Measurements from ENCODE around the gene RPLP1.

The RPLP1 gene

DNA sequence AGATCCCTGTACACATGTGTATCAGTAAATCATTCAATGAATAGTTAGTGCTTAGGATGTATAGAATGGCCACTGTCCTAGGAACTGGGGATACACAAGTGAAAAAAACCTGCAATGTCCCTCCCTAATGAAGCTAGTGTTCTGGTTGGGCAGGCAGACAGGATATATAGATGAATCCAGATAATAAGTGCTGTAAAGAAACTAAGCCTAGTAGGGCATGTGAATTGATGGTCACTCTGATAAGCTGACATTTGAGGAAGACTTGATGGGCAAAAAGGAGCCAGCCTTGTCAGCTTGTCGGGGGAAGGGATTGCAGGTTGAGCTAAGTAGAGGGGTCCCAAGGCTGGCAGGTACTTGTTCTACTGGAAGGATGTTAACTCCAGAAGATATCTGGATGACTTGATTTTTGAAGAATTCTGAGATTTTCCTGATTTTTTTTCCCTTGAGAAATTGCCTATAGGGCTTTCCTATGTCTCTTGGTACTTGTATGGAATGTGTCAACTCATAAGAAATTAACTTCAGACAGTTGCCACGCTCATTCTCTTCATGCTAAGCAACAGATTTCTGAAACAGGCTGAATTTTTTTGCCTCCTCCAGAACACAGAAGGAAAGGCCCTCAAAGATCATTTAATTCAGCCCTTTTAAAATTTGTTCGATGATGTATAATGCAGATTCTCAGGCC is 44.8 kb upstream of the RPLP1 start:
- Histone ChIP-seq H3K9ac (ENCODE audit: low read depth, low read length) (no peak overlapping the region), H4K20me1 (ENCODE audit: insufficient read depth, low read length) (no peaks in the 10 kb centered on the region)

DNA sequence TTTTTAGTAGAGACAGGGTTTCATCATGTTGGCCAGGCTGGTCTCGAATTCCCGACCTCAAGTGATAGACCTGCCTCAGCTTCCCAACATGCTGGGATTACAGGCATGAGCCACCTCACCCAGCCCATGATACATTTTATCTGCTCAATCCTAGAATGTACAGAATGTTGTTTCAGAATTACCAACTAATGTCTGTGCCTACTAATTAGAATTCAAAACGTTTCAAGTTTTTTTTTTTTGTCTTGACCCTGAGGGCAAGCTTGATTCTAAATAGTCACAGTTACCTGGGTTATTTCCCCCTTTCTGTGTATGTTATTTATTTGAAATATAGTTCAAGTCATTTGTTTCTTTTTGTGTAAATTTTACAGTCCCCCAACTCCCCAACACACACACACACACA is 43.8 kb upstream of the RPLP1 start:
- Histone ChIP-seq H2AFZ (ENCODE audit: low read depth, low read length) (no peak overlapping the region), H3K4me1 (ENCODE audit: insufficient read depth, low read length) (peaks cover 5% of the 10 kb centered on the region; the same call in 1 of the 2 replicates), H3K4me2 (ENCODE audit: insufficient read depth, low read length) (no peak overlapping the region), H3K27me3 (ENCODE audit: insufficient read depth, low read length, poor library complexity) (peaks cover 31% of the 10 kb centered on the region), H4K20me1 (ENCODE audit: insufficient read depth, low read length) (no peaks in the 10 kb centered on the region), H3K9ac (ENCODE audit: low read depth, low read length) (no peak overlapping the region), H3K9me3 (ENCODE audit: insufficient read depth, low read length, severe bottlenecking) (no peaks in the 10 kb centered on the region), H3K36me3 (ENCODE audit: insufficient read depth, low read length) (no peaks in the 10 kb centered on the region), H3K79me2 (ENCODE audit: insufficient read depth, low read length) (no peaks in the 10 kb centered on the region), H3K27ac (ENCODE audit: low read length) (no peak overlapping the region), H3K4me3 (ENCODE audit: low read depth in 1 of 2, low read length in 2 of 2) (no peak overlapping the region)
- ATAC-seq (ENCODE audit: insufficient read depth, low read depth) (no peak), DNase-seq (no peak)
- no peak for TF ChIP-seq EZH2 (IDR thresholded peaks at IDR 0.05; ENCODE audit: borderline replicate concordance, low read depth, low read length, severe bottlenecking)
- TF ChIP-seq, protein P1, sequence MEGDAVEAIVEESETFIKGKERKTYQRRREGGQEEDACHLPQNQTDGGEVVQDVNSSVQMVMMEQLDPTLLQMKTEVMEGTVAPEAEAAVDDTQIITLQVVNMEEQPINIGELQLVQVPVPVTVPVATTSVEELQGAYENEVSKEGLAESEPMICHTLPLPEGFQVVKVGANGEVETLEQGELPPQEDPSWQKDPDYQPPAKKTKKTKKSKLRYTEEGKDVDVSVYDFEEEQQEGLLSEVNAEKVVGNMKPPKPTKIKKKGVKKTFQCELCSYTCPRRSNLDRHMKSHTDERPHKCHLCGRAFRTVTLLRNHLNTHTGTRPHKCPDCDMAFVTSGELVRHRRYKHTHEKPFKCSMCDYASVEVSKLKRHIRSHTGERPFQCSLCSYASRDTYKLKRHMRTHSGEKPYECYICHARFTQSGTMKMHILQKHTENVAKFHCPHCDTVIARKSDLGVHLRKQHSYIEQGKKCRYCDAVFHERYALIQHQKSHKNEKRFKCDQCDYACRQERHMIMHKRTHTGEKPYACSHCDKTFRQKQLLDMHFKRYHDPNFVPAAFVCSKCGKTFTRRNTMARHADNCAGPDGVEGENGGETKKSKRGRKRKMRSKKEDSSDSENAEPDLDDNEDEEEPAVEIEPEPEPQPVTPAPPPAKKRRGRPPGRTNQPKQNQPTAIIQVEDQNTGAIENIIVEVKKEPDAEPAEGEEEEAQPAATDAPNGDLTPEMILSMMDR (IDR thresholded peaks at IDR 0.05; ENCODE audit: borderline replicate concordance, extremely low read depth, low read length, poor library complexity, severe bottlenecking) = no peak

More for the DNA sequence above, 44.8 kb upstream of the RPLP1 start:
- Histone ChIP-seq H3K36me3 (ENCODE audit: insufficient read depth, low read length) (no peaks in the 10 kb centered on the region), H3K4me1 (ENCODE audit: insufficient read depth, low read length) (no peaks in the 10 kb centered on the region), H3K4me2 (ENCODE audit: insufficient read depth, low read length) (no peak overlapping the region), H3K4me3 (ENCODE audit: low read depth in 1 of 2, low read length in 2 of 2) (no peak overlapping the region), H2AFZ (ENCODE audit: low read depth, low read length) (no peak overlapping the region), H3K9me3 (ENCODE audit: insufficient read depth, low read length, severe bottlenecking) (no peaks in the 10 kb centered on the region), H3K27me3 (ENCODE audit: insufficient read depth, low read length, poor library complexity) (peaks cover 36% of the 10 kb centered on the region), H3K79me2 (ENCODE audit: insufficient read depth, low read length) (no peaks in the 10 kb centered on the region), H3K27ac (ENCODE audit: low read length) (no peak overlapping the region)
- ATAC-seq (ENCODE audit: insufficient read depth, low read depth) = no peak
- TF ChIP-seq, protein P1 (IDR thresholded peaks at IDR 0.05; ENCODE audit: borderline replicate concordance, extremely low read depth, low read length, poor library complexity, severe bottlenecking) = no peak
- TF ChIP-seq EZH2 (IDR thresholded peaks at IDR 0.05; ENCODE audit: borderline replicate concordance, low read depth, low read length, severe bottlenecking) = no peak
- DNase-seq = no peak

DNA sequence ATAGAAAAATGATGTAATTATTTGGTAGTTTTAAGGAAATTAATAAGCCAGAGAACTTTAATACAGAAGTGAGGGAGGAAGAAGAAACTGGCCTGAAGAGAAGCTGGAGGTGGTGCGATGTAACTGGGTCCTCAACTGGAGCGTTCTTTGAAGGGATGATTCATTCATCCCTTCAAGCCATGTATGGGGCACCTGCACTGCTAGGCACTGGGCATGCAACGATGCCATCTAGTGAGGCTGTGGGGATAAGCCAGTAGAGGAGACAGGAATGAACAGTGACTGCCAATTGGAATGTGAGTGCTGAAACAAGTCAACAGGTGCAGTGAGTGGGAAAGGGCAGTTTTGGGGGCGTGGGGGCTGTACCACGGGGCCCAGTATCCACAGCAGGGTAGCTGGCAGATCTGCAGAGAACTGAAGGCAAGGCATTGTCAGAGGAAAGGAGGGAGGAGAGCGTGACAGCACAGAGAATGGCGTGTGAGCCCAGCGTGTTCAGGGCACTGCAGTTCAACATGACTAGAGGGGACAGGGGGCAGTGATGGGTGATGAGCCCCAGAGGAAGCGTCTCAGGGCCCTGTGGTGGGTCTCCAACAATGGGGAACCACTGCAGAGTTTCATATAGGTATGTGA is 42.3 kb upstream of the RPLP1 start:
- no peak for TF ChIP-seq EZH2 (IDR thresholded peaks at IDR 0.05; ENCODE audit: borderline replicate concordance, low read depth, low read length, severe bottlenecking)
- TF ChIP-seq, protein P1 (IDR thresholded peaks at IDR 0.05; ENCODE audit: borderline replicate concordance, extremely low read depth, low read length, poor library complexity, severe bottlenecking) = peak; percentile 53
- Histone ChIP-seq H3K4me3 (ENCODE audit: low read depth in 1 of 2, low read length in 2 of 2) (no peak overlapping the region), H3K79me2 (ENCODE audit: insufficient read depth, low read length) (peaks cover 12% of the 10 kb centered on the region), H3K27ac (ENCODE audit: low read length) (no peak overlapping the region), H2AFZ (ENCODE audit: low read depth, low read length) (no peak overlapping the region), H3K4me2 (ENCODE audit: insufficient read depth, low read length) (no peak overlapping the region), H3K27me3 (ENCODE audit: insufficient read depth, low read length, poor library complexity) (peaks cover 22% of the 10 kb centered on the region), H3K4me1 (ENCODE audit: insufficient read depth, low read length) (peaks cover 9% of the 10 kb centered on the region), H4K20me1 (ENCODE audit: insufficient read depth, low read length) (no peaks in the 10 kb centered on the region), H3K9me3 (ENCODE audit: insufficient read depth, low read length, severe bottlenecking) (no peaks in the 10 kb centered on the region), H3K9ac (ENCODE audit: low read depth, low read length) (no peak overlapping the region), H3K36me3 (ENCODE audit: insufficient read depth, low read length) (no peaks in the 10 kb centered on the region; the same call in 1 of the 2 replicates)
- DNase-seq = peak; percentile 20
- 0 out of 3 replicates have a peak, but pooled peaks have one; percentile 21 for ATAC-seq (ENCODE audit: insufficient read depth, low read depth)
